Trophoblast cell (in vitro differentiated cells and primary cell): ENCODE data around the gene EPS8L3.
"Not testable (repeated sequence)": the region's sequence is repeated elsewhere in the genome, so short reads cannot be mapped to it uniquely, and the experiment has no call there.

Experiments
- DNase-seq, 2 donors: peaks; one replicate each; pipeline ENCODE4 v3.0.0-alpha.2; 2016
- H2AFZ ChIP-seq: 2 replicates; pipeline ENCODE4 v1.6.1; 2013; ENCODE audit warnings: low read length, moderate library complexity, mild to moderate bottlenecking; ENCODE audit not compliant: insufficient read depth, poor library complexity
- H2AK5ac ChIP-seq: 2 replicates; pipeline ENCODE4 v1.6.1; 2013; ENCODE audit warnings: mild to moderate bottlenecking, low read length
- H2BK120ac ChIP-seq: 2 replicates; pipeline ENCODE4 v1.6.1; 2013; ENCODE audit warnings: low read length, mild to moderate bottlenecking, moderate library complexity; ENCODE audit not compliant: insufficient read depth, poor library complexity
- H2BK12ac ChIP-seq: 2 replicates; pipeline ENCODE4 v1.6.1; 2013; ENCODE audit warnings: mild to moderate bottlenecking, low read length, moderate library complexity
- H2BK5ac ChIP-seq: 2 replicates; pipeline ENCODE4 v1.6.1; 2013; ENCODE audit warnings: low read length, low read depth, moderate library complexity, mild to moderate bottlenecking; ENCODE audit not compliant: poor library complexity
- H3K14ac ChIP-seq: 2 replicates; pipeline ENCODE4 v1.6.1; 2013; ENCODE audit warnings: mild to moderate bottlenecking, low read length
- H3K18ac ChIP-seq: 2 replicates; pipeline ENCODE4 v1.6.1; 2013; ENCODE audit warnings: mild to moderate bottlenecking, low read length
- H3K23ac ChIP-seq: 2 replicates; pipeline ENCODE4 v1.6.1; 2013; ENCODE audit warnings: low read length
- H3K27ac ChIP-seq: 2 replicates; pipeline ENCODE4 v1.5.1; 2013; ENCODE audit warnings: low read depth, mild to moderate bottlenecking, inconsistent platforms, low read length, moderate library complexity
- H3K27me3 ChIP-seq: 2 replicates; pipeline ENCODE4 v1.6.1; 2013; ENCODE audit warnings: inconsistent platforms, mild to moderate bottlenecking, low read length, moderate library complexity; ENCODE audit not compliant: insufficient read depth
- H3K36me3 ChIP-seq, 2 experiments: 1 replicate in 1 of 2; 2 replicates in 1 of 2; pipeline ENCODE4 v1.6.1; 2013; ENCODE audit warnings: low read length in 2 of 2, mild to moderate bottlenecking in 2 of 2, moderate library complexity in 1 of 2; ENCODE audit not compliant: insufficient read depth in 2 of 2, control insufficient read depth in 1 of 2
- H3K4ac ChIP-seq: 2 replicates; pipeline ENCODE4 v1.6.1; 2013; ENCODE audit warnings: low read depth, mild to moderate bottlenecking, low read length, moderate library complexity
- H3K4me1 ChIP-seq, 2 experiments: 1 replicate in 1 of 2; 2 replicates in 1 of 2; pipeline ENCODE4 v1.6.1; 2013; ENCODE audit warnings: low read length in 2 of 2, mild to moderate bottlenecking in 2 of 2, moderate library complexity in 1 of 2; ENCODE audit not compliant: insufficient read depth in 2 of 2, control insufficient read depth in 1 of 2
- H3K4me2 ChIP-seq: 2 replicates; pipeline ENCODE4 v1.6.1; 2013; ENCODE audit warnings: inconsistent platforms, mild to moderate bottlenecking, low read length, moderate library complexity
- H3K4me3 ChIP-seq: 2 replicates; pipeline ENCODE4 v1.5.1; 2013; ENCODE audit warnings: mild to moderate bottlenecking, low read depth, low read length, inconsistent platforms
- H3K79me1 ChIP-seq: one replicate; pipeline ENCODE4 v1.6.1; 2013; ENCODE audit warnings: low read length
- H3K79me2 ChIP-seq: 2 replicates; pipeline ENCODE4 v1.6.1; 2013; ENCODE audit warnings: low read length, mild to moderate bottlenecking; ENCODE audit not compliant: control insufficient read depth, insufficient read depth, poor library complexity
- H3K9ac ChIP-seq: 2 replicates; pipeline ENCODE4 v1.6.1; 2013; ENCODE audit warnings: mild to moderate bottlenecking, low read length
- H3K9me3 ChIP-seq: 2 replicates; pipeline ENCODE4 v1.6.1; 2013; ENCODE audit warnings: low read depth, mild to moderate bottlenecking, control low read depth, inconsistent platforms, low read length; ENCODE audit not compliant: insufficient read depth
- H4K12ac ChIP-seq: 2 replicates; pipeline ENCODE4 v1.6.1; 2013; ENCODE audit warnings: low read depth, mild to moderate bottlenecking, low read length, moderate library complexity
- H4K8ac ChIP-seq: 2 replicates; pipeline ENCODE4 v1.6.1; 2013; ENCODE audit warnings: low read depth, mild to moderate bottlenecking, low read length, moderate library complexity
- H4K91ac ChIP-seq: one replicate; pipeline ENCODE4 v1.6.1; 2013; ENCODE audit warnings: low read depth, mild to moderate bottlenecking, low read length, moderate library complexity
- WGBS: extraction: QIAGEN DNeasy Blood & Tissue Kit; methylation state at CpG from one replicate; pipeline ENCODE4 v1.1.7; 2013; ENCODE audit warnings: missing lambda C conversion rate; ENCODE audit not compliant: insufficient read length, insufficient coverage; ENCODE audit errors: extremely low coverage; 5-methylcytosine and 5-hydroxymethylcytosine counted together

The EPS8L3 gene

DNA sequence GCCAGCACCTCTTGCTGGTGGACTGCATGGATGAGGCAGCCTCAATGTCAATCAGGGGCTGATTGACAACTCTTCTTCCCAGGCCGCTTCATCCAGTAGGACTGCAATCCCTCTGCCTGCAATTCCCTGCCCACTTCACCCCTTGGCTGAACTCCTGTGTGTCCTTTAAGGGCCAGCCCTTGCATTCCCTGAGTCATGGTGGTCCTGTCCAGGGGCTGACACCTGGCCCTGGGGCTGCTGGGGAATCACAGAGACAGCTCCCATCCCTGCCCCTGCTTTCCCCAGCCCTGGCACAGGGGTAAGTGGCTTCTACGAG lies 4.6 kb upstream of the EPS8L3 start:
- no peaks in the 10 kb centered on the region for H3K36me3 ChIP-seq
- no peak overlapping the region for H4K91ac ChIP-seq
- H2BK5ac ChIP-seq: no peak overlapping the region
- H3K79me2 ChIP-seq: no peaks in the 10 kb centered on the region
- no peaks in the 10 kb centered on the region for H3K79me1 ChIP-seq
- H3K14ac ChIP-seq: no peak overlapping the region
- H3K4me1 ChIP-seq: peaks cover 2 to 4% of the 10 kb centered on the region in 2 experiments
- no peak overlapping the region for H2BK12ac ChIP-seq
- H2AK5ac ChIP-seq: no peak overlapping the region
- no peak overlapping the region for H4K12ac ChIP-seq
- no peak overlapping the region for H3K27ac ChIP-seq
- DNase-seq: no peak
- H3K4me2 ChIP-seq: no peak overlapping the region
- H3K23ac ChIP-seq: no peak overlapping the region
- H3K4ac ChIP-seq: no peak overlapping the region
- no peak overlapping the region for H3K18ac ChIP-seq
- WGBS: no CpG with 5 or more reads among the region's 2 CpGs
- H3K9ac ChIP-seq: no peak overlapping the region
- H3K4me3 ChIP-seq: no peak overlapping the region
- H2BK120ac ChIP-seq: no peak overlapping the region
- peaks cover 2% of the 10 kb centered on the region for H3K9me3 ChIP-seq
- no peak overlapping the region for H2AFZ ChIP-seq
- H3K27me3 ChIP-seq: no peaks in the 10 kb centered on the region
- H4K8ac ChIP-seq: no peak overlapping the region

DNA sequence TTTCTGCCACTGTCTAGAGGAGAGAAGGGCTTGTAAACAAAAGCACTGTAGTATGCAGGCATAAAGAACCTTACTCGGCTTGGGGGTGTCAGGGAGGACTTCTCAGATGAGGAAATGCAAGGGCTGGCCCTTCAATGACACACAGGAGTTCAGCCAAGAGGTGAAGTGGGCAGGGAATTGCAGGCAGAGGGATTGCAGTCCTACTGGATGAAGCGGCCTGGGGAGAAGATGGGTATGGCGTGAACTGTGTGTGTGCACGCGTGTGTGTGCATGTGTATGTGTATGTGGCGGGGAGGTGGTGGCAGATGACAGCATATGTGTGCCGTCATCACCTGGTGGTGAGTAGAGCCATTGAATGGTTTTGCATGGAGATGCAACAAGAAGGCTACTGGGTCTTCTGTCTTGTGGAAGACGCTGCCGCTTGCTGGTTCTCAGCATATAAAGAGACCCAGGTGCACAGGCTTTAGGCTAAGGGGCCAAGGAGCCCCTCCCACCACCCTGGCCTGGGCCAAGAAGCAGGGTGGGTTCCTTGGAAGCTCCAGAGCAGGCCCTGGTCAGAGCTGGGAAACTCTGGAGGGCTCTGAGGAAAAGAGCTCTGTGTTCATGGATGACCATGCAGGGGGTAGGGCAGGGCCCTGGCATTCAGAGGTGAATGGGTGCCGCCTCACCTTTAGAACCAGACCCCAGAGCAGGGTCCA lies 4.1 kb upstream of the EPS8L3 start:
- H3K4me1 ChIP-seq: peaks cover 3 to 4% of the 10 kb centered on the region in 2 experiments
- H3K9me3 ChIP-seq: no peaks in the 10 kb centered on the region
- H3K4me2 ChIP-seq: no peak overlapping the region
- WGBS: no CpG with 5 or more reads among the region's 10 CpGs
- no peak overlapping the region for H3K18ac ChIP-seq
- H2AK5ac ChIP-seq: no peak overlapping the region
- H3K79me1 ChIP-seq: no peaks in the 10 kb centered on the region
- H3K27me3 ChIP-seq: no peaks in the 10 kb centered on the region
- H3K4ac ChIP-seq: no peak overlapping the region
- no peak overlapping the region for H2AFZ ChIP-seq
- no peak overlapping the region for H2BK120ac ChIP-seq
- no peak for DNase-seq
- H3K36me3 ChIP-seq: no peaks in the 10 kb centered on the region
- no peak overlapping the region for H2BK12ac ChIP-seq
- H3K79me2 ChIP-seq: no peaks in the 10 kb centered on the region
- H4K8ac ChIP-seq: no peak overlapping the region
- H3K4me3 ChIP-seq: no peak overlapping the region
- H3K23ac ChIP-seq: no peak overlapping the region
- no peak overlapping the region for H4K91ac ChIP-seq
- no peak overlapping the region for H3K9ac ChIP-seq
- H3K27ac ChIP-seq: no peak overlapping the region
- no peak overlapping the region for H3K14ac ChIP-seq
- no peak overlapping the region for H2BK5ac ChIP-seq
- no peak overlapping the region for H4K12ac ChIP-seq

DNA sequence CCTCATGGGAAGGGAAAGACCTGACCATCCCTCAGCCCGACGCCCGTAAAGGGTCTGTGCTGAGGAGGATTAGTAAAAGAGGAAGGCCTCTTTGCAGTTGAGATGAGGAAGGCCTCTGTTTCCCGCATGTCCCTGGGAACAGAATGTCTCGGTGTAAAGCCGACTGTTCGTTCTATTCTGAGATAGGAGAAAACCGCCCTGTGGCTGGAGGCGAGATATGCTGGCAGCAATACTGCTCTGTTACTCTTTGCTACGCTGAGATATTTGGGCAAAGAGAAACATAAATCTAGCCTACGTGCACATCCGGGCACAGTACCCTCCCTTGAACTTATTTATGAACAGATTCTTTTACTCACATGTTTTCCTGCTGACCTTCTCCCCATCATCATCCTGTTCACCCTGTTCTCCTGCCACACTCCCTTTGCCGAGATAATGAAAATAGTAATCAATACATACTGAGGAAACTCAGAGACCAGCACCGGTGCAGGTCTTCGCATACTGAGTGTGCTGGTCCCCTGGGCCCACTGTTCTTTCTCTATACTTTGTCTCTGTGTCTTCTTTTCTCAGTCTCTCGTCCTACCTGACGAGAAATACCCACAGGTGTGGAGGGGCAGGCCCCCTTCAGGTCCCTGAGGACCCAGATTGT lies 3.4 kb upstream of the EPS8L3 start:
- H2BK12ac ChIP-seq, H3K79me2 ChIP-seq, H3K27ac ChIP-seq, H2AK5ac ChIP-seq, H2BK120ac ChIP-seq, H3K36me3 ChIP-seq, H3K79me1 ChIP-seq, H3K9ac ChIP-seq, H3K4me1 ChIP-seq, H4K8ac ChIP-seq, H3K4me2 ChIP-seq, H3K9me3 ChIP-seq, H3K14ac ChIP-seq, H3K23ac ChIP-seq, DNase-seq, H2AFZ ChIP-seq, H3K4ac ChIP-seq, H3K4me3 ChIP-seq, H4K12ac ChIP-seq, H3K27me3 ChIP-seq, H2BK5ac ChIP-seq, H3K18ac ChIP-seq, H4K91ac ChIP-seq: not testable (repeated sequence)
- WGBS: no CpG with 5 or more reads among the region's 17 CpGs

DNA sequence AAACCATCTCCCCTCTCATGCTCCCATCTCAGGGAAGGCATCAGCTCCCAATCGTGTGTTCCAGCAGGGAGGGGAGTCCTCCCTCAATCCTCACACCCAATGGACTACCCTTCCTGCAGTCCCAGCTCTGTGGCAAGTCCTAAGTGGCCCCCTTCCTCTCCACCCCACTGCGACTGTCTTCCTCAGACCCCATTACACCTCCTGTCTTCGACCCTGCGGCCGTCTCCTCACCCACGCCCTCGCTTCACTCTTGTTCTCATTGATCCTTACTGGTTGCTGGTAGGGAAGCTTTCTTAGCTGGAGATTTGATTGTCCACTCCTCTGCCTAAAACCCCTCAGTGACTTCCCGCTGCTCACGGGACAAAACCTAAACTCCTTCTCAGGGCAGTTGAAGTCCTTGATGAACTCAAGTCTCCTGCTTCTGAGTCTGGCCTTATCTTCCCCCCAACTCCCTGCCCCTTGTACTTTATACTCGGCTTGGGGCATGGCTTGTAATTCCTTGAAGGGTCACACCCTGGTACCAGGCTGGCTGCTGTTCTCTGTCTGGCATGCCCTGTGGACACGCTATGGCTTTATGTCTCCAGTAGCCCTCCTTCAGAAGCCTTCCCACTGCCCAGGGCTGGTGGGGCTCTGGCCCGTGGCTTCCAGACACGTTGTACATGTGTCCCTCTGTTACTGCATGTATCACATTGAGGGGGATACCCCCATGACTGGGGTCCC lies 2.3 kb upstream of the EPS8L3 start:
- no peak overlapping the region for H3K4me3 ChIP-seq

More for the DNA sequence above, 2.3 kb upstream of the EPS8L3 start:
- Histone ChIP-seq H3K4me1 (peaks cover 13% of the 10 kb centered on the region in 2 experiments), H4K8ac (no peak overlapping the region), H4K91ac (no peak overlapping the region), H2BK5ac (no peak overlapping the region), H2AK5ac (no peak overlapping the region), H3K27me3 (no peaks in the 10 kb centered on the region), H4K12ac (no peak overlapping the region), H2AFZ (no peak overlapping the region), H2BK12ac (no peak overlapping the region), H2BK120ac (no peak overlapping the region), H3K36me3 (no peaks in the 10 kb centered on the region), H3K14ac (no peak overlapping the region), H3K4me2 (no peak overlapping the region), H3K4ac (no peak overlapping the region), H3K23ac (no peak overlapping the region), H3K9ac (no peak overlapping the region), H3K9me3 (no peaks in the 10 kb centered on the region), H3K79me2 (no peaks in the 10 kb centered on the region), H3K27ac (no peak overlapping the region), H3K79me1 (peaks cover 5% of the 10 kb centered on the region), H3K18ac (no peak overlapping the region)
- DNase-seq: no peak
- no CpG with 5 or more reads among the region's 13 CpGs for WGBS
